ENCODE results near the gene GPATCH1.

GPATCH1 gene

DNA sequence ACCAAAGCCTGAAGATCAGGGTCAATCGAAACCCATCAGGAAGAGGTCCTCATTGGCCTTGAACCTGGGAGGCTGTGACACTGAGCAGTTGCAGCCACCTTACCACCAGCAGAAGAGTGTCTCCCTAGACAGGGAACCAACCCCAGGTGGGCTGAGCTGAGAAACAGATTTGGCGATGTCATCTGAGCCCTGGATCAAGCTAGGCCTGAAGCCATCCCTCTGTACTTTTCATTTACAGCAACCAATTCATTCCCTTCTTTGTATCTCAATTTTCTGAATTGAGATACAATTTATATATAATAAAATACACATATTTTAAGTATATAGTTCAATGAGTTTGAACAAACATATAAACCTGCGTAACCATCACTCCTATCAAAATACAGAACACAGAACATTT lies 30.9 kb upstream of the GPATCH1 start:
- ChIA-PET POLR2A (no interaction called here), CTCF (no interaction called here)
- no peak for DNase-seq (ENCODE audit: extremely low spot score)
- TF ChIP-seq HDGF (IDR thresholded peaks at IDR 0.05; ENCODE audit: borderline replicate concordance): no peak
- TF ChIP-seq NFRKB (IDR thresholded peaks at IDR 0.05): no peak
- no peak for TF ChIP-seq LEF1 (IDR thresholded peaks at IDR 0.05; ENCODE audit: borderline replicate concordance)
- no peak for TF ChIP-seq ELF4 (IDR thresholded peaks at IDR 0.05)
- TF ChIP-seq SP1 (IDR thresholded peaks at IDR 0.05): no peak
- TF ChIP-seq TARDBP (IDR thresholded peaks at IDR 0.05): no peak

DNA sequence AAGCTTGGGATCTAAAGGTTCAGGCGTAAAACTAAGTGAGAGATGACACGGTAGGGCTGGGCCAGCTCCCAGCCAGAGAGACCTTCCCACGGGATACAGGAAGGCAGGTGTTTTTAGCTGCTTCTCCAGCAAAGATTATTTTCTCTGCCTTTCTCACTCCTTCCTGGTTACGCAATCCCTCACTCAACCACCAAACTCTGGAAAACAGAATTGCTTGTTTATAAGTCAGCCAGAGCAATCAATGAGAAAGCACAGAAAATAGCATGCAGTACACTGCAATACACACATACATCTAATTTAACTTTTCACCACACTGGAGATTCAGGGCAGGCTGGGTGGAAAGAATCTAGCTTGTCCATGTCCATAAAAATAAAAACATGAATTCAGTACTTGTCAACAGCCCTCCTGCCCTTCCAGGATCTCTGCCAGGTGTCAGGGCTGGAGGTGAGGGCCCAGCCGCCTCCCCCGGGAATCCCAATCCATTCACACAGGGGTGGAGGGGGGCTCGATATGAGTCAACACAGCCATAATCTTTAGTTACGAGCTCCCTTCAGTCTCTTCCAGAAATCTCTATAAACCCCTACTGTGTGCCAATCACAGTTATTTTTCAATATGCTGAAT lies 28.5 kb upstream of the GPATCH1 start:
- POLR2A ChIA-PET: no interaction called here
- no peak for DNase-seq (ENCODE audit: extremely low spot score)
- TF ChIP-seq ARNT (IDR thresholded peaks at IDR 0.05): no peak
- TF ChIP-seq CTBP1 (IDR thresholded peaks at IDR 0.05; ENCODE audit: borderline replicate concordance): no peak
- no peak for TF ChIP-seq BHLHE40 (IDR thresholded peaks at IDR 0.05; ENCODE audit: borderline replicate concordance)
- no peak for TF ChIP-seq NFRKB (IDR thresholded peaks at IDR 0.05)
- TF ChIP-seq, protein P1, sequence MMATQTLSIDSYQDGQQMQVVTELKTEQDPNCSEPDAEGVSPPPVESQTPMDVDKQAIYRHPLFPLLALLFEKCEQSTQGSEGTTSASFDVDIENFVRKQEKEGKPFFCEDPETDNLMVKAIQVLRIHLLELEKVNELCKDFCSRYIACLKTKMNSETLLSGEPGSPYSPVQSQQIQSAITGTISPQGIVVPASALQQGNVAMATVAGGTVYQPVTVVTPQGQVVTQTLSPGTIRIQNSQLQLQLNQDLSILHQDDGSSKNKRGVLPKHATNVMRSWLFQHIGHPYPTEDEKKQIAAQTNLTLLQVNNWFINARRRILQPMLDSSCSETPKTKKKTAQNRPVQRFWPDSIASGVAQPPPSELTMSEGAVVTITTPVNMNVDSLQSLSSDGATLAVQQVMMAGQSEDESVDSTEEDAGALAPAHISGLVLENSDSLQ (IDR thresholded peaks at IDR 0.05): no peak
- TF ChIP-seq L3MBTL2 (conservative IDR thresholded peaks at IDR 0.05): no peak
- no peak for TF ChIP-seq FOXM1 (IDR thresholded peaks at IDR 0.05; ENCODE audit: borderline replicate concordance)
- TF ChIP-seq TARDBP (IDR thresholded peaks at IDR 0.05): no peak
- TF ChIP-seq ELF4 (IDR thresholded peaks at IDR 0.05): no peak
- CTCF ChIA-PET: interaction anchor here (0.8 kb wide), 1 partner anchor 76 kb away, joined by 3 read pairs; no protein-coding TSS in a partner anchor

DNA sequence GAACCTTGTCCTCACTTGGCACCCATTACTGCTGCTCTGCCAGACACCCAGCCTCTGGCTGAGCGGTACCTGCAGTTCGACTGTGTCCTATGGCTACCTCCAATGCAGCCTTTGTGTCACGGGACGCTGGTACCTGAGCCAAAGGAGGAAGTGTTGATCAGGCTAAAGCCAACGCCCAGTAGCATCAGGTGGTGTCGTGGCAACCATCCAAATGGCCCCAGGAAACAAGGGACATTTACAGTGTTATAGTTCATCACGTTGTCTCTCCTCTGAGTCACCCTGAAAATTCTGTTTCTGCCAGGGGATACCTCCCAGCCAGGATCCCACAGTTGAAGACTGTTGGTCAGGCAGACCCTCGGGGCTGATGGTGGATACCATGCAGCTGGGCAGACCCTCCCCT lies 26.4 kb upstream of the GPATCH1 start:
- ChIA-PET POLR2A (interaction anchor here (0.6 kb wide), 1 partner anchor 354 kb away, joined by 3 read pairs; no protein-coding TSS in a partner anchor), CTCF (no interaction called here)
- no peak for DNase-seq (ENCODE audit: extremely low spot score)
- TF ChIP-seq SUZ12 (IDR thresholded peaks at IDR 0.05): no peak
- no peak for TF ChIP-seq ZNF384 (IDR thresholded peaks at IDR 0.05)
- no peak for TF ChIP-seq TARDBP (IDR thresholded peaks at IDR 0.05)
- no peak for TF ChIP-seq BHLHE40 (IDR thresholded peaks at IDR 0.05; ENCODE audit: borderline replicate concordance)
- no peak for TF ChIP-seq FOXM1 (IDR thresholded peaks at IDR 0.05; ENCODE audit: borderline replicate concordance)
- no peak for TF ChIP-seq FOXK2 (IDR thresholded peaks at IDR 0.05)
- no peak for TF ChIP-seq ARNT (IDR thresholded peaks at IDR 0.05)
- TF ChIP-seq CTBP1 (IDR thresholded peaks at IDR 0.05; ENCODE audit: borderline replicate concordance): no peak
- no peak for TF ChIP-seq SP1 (IDR thresholded peaks at IDR 0.05)
- no peak for TF ChIP-seq NFRKB (IDR thresholded peaks at IDR 0.05)
- no peak for TF ChIP-seq HDGF (IDR thresholded peaks at IDR 0.05; ENCODE audit: borderline replicate concordance)
- TF ChIP-seq LEF1 (IDR thresholded peaks at IDR 0.05; ENCODE audit: borderline replicate concordance): no peak

DNA sequence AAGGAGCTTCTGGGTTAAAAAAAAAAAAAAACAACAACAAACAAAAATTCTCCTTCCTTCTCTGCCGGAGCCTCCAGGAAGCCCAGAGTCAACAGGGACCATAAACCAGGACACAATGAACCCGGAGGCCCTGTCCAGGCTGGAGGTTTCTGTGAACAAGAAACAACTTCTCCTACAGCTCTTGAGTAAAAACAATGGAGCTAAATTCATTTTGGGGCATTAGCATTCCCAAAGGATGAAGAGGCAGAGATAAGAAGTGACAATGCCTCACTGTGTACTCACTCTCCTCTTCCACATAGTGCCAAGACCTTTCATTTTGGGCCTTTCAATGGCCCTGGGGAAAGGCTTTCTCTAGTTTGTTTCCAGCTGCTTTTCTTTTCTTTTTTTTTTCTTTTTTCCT lies 25.3 kb upstream of the GPATCH1 start:
- TF ChIP-seq ELF4 (IDR thresholded peaks at IDR 0.05) (no peak), NFRKB (IDR thresholded peaks at IDR 0.05) (no peak), TARDBP (IDR thresholded peaks at IDR 0.05) (no peak), FOXM1 (IDR thresholded peaks at IDR 0.05; ENCODE audit: borderline replicate concordance) (no peak), ARNT (IDR thresholded peaks at IDR 0.05) (no peak), LEF1 (IDR thresholded peaks at IDR 0.05; ENCODE audit: borderline replicate concordance) (no peak), ZNF384 (IDR thresholded peaks at IDR 0.05) (no peak), SP1 (IDR thresholded peaks at IDR 0.05) (no peak), HDGF (IDR thresholded peaks at IDR 0.05; ENCODE audit: borderline replicate concordance) (no peak)
- POLR2A ChIA-PET: no interaction called here
- no peak for DNase-seq (ENCODE audit: extremely low spot score)
- CTCF ChIA-PET: no interaction called here

DNA sequence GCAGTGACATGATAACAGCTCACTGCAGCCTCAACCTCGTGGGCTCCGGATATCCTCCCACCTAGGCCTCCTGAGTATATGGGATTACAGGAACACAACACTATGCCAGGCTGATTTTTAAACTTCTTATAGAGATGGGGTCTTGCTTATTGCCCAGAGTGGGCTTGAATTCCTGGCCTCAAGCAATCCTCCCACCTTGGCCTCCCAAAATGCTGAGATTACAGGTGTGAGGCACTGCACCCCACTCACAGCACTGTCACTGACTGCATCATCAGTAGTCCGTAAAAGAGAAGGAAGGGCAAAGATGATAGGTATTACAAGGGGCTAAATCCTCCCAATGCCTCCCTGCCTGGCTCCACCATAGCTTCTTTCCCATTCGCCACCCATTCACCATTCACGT lies 20.4 kb upstream of the GPATCH1 start:
- ChIA-PET CTCF (no interaction called here), POLR2A (no interaction called here)
- TF ChIP-seq ARNT (IDR thresholded peaks at IDR 0.05): no peak
- no peak for TF ChIP-seq FOXK2 (IDR thresholded peaks at IDR 0.05)
- no peak for TF ChIP-seq L3MBTL2 (conservative IDR thresholded peaks at IDR 0.05)
- TF ChIP-seq CTBP1 (IDR thresholded peaks at IDR 0.05; ENCODE audit: borderline replicate concordance): no peak
- no peak for TF ChIP-seq SUZ12 (IDR thresholded peaks at IDR 0.05)
- TF ChIP-seq FOXA1 (IDR thresholded peaks at IDR 0.05): no peak
- no peak for TF ChIP-seq ZNF384 (IDR thresholded peaks at IDR 0.05)
- TF ChIP-seq TARDBP (IDR thresholded peaks at IDR 0.05): no peak
- no peak for TF ChIP-seq HDGF (IDR thresholded peaks at IDR 0.05; ENCODE audit: borderline replicate concordance)
- no peak for TF ChIP-seq SP1 (IDR thresholded peaks at IDR 0.05)
- no peak for TF ChIP-seq LEF1 (IDR thresholded peaks at IDR 0.05; ENCODE audit: borderline replicate concordance)
- no peak for TF ChIP-seq BHLHE40 (IDR thresholded peaks at IDR 0.05; ENCODE audit: borderline replicate concordance)
- TF ChIP-seq NFRKB (IDR thresholded peaks at IDR 0.05): no peak
- no peak for TF ChIP-seq FOXM1 (IDR thresholded peaks at IDR 0.05; ENCODE audit: borderline replicate concordance)

DNA sequence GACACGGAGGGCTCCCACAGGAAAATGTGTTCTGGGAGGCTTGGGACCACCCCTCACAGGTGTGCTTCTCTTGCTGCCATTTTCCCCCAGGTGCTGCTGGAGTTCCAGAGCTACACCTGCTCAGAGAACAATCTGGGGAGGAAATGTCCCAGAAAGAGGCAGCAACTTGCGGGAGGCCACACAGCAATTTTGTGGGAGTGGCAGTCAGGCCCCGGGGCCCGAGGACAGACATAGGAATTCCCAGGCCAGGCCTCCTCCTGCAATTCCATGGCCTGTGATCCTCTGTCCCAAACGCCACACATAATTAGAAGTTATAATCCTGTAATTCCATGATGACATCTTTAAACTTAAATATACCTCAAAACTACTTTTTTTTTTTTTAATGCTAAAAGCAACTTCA lies 18.1 kb upstream of the GPATCH1 start:
- no peak for DNase-seq (ENCODE audit: extremely low spot score)
- POLR2A ChIA-PET: interaction anchor here (1.7 to 3.0 kb wide), 2 partner anchors 15 to 18 kb away, joined by 5 to 12 read pairs; partner anchors contain the start of gene GPATCH1
- TF ChIP-seq SP1 (IDR thresholded peaks at IDR 0.05) (no peak), FOXK2 (IDR thresholded peaks at IDR 0.05) (no peak), ARNT (IDR thresholded peaks at IDR 0.05) (no peak), LEF1 (IDR thresholded peaks at IDR 0.05; ENCODE audit: borderline replicate concordance) (no peak), SUZ12 (IDR thresholded peaks at IDR 0.05) (no peak), HDGF (IDR thresholded peaks at IDR 0.05; ENCODE audit: borderline replicate concordance) (no peak), BHLHE40 (IDR thresholded peaks at IDR 0.05; ENCODE audit: borderline replicate concordance) (no peak), FOXM1 (IDR thresholded peaks at IDR 0.05; ENCODE audit: borderline replicate concordance) (no peak), TARDBP (IDR thresholded peaks at IDR 0.05) (no peak), ELF4 (IDR thresholded peaks at IDR 0.05) (no peak), L3MBTL2 (conservative IDR thresholded peaks at IDR 0.05) (no peak), CTBP1 (IDR thresholded peaks at IDR 0.05; ENCODE audit: borderline replicate concordance) (no peak), ZNF384 (IDR thresholded peaks at IDR 0.05) (no peak), NFRKB (IDR thresholded peaks at IDR 0.05) (no peak), FOXA1 (IDR thresholded peaks at IDR 0.05) (no peak)
- TF ChIP-seq, protein P1 (IDR thresholded peaks at IDR 0.05): no peak
- CTCF ChIA-PET: no interaction called here

More for the DNA sequence above, 20.4 kb upstream of the GPATCH1 start:
- DNase-seq (ENCODE audit: extremely low spot score): no peak
